Esophagus muscularis mucosa (tissue), 4 donors: ENCODE data around the gene SLC6A9.

ENCODE experiments used
- EP300 ChIP-seq: sonication (generic); formaldehyde crosslinking; IDR thresholded peaks from one replicate; pipeline ENCODE4 v1.6.1; 2017; ENCODE audit warnings: antibody characterized with exemption
- POLR2A ChIP-seq: fragments of 450-650 bp; IDR thresholded peaks from one replicate; pipeline ENCODE4 v1.6.1; 2017; ENCODE audit warnings: antibody characterized with exemption, moderate library complexity, mild to moderate bottlenecking, low read depth
- POLR2AphosphoS5 ChIP-seq, 2 donors: sonication (generic); formaldehyde crosslinking; IDR thresholded peaks; one replicate each; pipeline ENCODE4 v1.6.1; 2017; ENCODE audit warnings: antibody characterized with exemption in 2 of 2
- TF ChIP-seq, protein P1 (sequence below), 3 experiments: fragments of 200-600 bp in 2 of 3; fragments of 450-650 bp in 1 of 3; sonication (generic) in 2 of 3; IDR thresholded peaks; one replicate each; pipeline ENCODE4 v1.5.1; 2017 to 2019; ENCODE audit warnings: antibody characterized with exemption in 3 of 3, mild to moderate bottlenecking in 2 of 3, moderate library complexity in 1 of 3

DNA sequence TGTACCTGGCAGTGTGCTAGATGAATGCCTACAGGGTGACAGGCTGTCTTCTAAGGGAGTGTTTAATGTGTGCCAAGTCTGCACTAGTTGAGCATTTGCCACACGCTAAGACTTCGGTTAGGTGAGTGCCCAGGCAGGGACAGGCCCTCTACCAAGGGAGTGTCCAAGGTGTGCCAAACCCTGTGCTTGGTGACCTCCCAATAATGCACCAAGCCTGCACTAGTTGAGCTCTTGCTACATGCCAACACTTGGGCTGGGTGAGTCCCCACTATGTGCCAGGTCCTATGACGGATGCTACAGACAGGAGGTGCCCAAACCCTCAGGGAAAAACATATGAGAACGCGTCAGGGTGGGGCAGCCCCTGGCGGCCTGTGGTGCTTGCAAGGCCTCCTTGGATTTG lies 10.8 kb downstream of the SLC6A9 start:
- TF ChIP-seq, protein P1, sequence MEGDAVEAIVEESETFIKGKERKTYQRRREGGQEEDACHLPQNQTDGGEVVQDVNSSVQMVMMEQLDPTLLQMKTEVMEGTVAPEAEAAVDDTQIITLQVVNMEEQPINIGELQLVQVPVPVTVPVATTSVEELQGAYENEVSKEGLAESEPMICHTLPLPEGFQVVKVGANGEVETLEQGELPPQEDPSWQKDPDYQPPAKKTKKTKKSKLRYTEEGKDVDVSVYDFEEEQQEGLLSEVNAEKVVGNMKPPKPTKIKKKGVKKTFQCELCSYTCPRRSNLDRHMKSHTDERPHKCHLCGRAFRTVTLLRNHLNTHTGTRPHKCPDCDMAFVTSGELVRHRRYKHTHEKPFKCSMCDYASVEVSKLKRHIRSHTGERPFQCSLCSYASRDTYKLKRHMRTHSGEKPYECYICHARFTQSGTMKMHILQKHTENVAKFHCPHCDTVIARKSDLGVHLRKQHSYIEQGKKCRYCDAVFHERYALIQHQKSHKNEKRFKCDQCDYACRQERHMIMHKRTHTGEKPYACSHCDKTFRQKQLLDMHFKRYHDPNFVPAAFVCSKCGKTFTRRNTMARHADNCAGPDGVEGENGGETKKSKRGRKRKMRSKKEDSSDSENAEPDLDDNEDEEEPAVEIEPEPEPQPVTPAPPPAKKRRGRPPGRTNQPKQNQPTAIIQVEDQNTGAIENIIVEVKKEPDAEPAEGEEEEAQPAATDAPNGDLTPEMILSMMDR (IDR thresholded peaks at IDR 0.05) = no peak
- no peak for TF ChIP-seq POLR2A
- no peak for TF ChIP-seq POLR2AphosphoS5 (IDR thresholded peaks at IDR 0.05)
- no peak for TF ChIP-seq EP300
